NB4 (cell line): ENCODE results near the gene DSCAM.

Experiments
- TF ChIP-seq, protein P1 (sequence below): IDR thresholded peaks from one replicate; pipeline ENCODE4 v1.5.1; 2012; ENCODE audit warnings: low read depth, low read length
- TF ChIP-seq, protein P2 (sequence below): IDR thresholded peaks from 2 replicates; pipeline ENCODE4 v1.6.1; 2011; ENCODE audit warnings: low read depth, low read length

DNA sequence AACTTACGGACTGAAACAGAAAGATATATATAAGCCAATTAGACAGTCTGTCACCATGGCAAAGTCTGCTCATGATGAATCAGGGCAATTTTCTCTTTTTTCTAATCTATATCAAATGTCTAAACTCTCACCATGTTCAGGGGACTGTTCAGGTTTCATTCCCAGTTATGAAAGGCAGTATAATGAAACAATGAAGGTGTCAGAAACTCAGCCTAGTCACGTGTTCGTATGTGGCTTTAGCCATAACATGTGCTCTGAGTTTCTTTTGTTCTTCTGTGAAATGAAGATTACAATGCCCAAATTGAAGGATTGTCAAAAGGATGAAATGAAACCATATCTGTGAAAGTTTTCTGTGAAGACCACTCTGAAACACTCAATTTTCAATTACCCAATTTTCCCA lies 392.9 kb downstream of the DSCAM start:
- TF ChIP-seq, protein P1, sequence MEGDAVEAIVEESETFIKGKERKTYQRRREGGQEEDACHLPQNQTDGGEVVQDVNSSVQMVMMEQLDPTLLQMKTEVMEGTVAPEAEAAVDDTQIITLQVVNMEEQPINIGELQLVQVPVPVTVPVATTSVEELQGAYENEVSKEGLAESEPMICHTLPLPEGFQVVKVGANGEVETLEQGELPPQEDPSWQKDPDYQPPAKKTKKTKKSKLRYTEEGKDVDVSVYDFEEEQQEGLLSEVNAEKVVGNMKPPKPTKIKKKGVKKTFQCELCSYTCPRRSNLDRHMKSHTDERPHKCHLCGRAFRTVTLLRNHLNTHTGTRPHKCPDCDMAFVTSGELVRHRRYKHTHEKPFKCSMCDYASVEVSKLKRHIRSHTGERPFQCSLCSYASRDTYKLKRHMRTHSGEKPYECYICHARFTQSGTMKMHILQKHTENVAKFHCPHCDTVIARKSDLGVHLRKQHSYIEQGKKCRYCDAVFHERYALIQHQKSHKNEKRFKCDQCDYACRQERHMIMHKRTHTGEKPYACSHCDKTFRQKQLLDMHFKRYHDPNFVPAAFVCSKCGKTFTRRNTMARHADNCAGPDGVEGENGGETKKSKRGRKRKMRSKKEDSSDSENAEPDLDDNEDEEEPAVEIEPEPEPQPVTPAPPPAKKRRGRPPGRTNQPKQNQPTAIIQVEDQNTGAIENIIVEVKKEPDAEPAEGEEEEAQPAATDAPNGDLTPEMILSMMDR: no peak
- TF ChIP-seq, protein P2, sequence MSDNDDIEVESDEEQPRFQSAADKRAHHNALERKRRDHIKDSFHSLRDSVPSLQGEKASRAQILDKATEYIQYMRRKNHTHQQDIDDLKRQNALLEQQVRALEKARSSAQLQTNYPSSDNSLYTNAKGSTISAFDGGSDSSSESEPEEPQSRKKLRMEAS: peak; percentile 57; the same call in 1 of the 2 replicates
